ENCODE measurements around the gene NUP85. TPM values are rescaled to one million over a fixed set of nuclear protein-coding genes. Genes with fewer than 3 reads are reported as not detected.

The NUP85 gene
- total and polyA plus RNA-seq, 2 experiments from 2014 or later: 59.4 to 114 TPM

DNA sequence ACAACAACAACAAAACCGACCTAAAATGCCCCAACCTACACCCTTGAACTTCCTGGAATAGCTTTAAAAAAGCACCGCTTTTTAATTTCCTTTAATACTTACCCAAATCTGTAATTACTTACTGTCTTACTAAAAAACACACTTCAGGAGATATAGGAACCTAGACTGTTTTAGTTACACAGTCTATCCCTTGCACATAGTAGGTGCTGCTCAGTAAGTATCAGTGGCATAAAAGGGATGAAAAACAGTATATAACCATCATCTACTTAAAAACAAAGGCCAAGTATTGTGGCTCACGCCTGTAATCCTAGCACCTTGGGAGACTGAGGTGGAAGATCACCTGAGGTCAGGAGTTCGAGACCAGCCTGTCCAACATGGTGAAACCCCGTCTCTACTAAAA lies 28.9 kb upstream of the NUP85 start (continued):
- TF ChIP-seq, protein P1, sequence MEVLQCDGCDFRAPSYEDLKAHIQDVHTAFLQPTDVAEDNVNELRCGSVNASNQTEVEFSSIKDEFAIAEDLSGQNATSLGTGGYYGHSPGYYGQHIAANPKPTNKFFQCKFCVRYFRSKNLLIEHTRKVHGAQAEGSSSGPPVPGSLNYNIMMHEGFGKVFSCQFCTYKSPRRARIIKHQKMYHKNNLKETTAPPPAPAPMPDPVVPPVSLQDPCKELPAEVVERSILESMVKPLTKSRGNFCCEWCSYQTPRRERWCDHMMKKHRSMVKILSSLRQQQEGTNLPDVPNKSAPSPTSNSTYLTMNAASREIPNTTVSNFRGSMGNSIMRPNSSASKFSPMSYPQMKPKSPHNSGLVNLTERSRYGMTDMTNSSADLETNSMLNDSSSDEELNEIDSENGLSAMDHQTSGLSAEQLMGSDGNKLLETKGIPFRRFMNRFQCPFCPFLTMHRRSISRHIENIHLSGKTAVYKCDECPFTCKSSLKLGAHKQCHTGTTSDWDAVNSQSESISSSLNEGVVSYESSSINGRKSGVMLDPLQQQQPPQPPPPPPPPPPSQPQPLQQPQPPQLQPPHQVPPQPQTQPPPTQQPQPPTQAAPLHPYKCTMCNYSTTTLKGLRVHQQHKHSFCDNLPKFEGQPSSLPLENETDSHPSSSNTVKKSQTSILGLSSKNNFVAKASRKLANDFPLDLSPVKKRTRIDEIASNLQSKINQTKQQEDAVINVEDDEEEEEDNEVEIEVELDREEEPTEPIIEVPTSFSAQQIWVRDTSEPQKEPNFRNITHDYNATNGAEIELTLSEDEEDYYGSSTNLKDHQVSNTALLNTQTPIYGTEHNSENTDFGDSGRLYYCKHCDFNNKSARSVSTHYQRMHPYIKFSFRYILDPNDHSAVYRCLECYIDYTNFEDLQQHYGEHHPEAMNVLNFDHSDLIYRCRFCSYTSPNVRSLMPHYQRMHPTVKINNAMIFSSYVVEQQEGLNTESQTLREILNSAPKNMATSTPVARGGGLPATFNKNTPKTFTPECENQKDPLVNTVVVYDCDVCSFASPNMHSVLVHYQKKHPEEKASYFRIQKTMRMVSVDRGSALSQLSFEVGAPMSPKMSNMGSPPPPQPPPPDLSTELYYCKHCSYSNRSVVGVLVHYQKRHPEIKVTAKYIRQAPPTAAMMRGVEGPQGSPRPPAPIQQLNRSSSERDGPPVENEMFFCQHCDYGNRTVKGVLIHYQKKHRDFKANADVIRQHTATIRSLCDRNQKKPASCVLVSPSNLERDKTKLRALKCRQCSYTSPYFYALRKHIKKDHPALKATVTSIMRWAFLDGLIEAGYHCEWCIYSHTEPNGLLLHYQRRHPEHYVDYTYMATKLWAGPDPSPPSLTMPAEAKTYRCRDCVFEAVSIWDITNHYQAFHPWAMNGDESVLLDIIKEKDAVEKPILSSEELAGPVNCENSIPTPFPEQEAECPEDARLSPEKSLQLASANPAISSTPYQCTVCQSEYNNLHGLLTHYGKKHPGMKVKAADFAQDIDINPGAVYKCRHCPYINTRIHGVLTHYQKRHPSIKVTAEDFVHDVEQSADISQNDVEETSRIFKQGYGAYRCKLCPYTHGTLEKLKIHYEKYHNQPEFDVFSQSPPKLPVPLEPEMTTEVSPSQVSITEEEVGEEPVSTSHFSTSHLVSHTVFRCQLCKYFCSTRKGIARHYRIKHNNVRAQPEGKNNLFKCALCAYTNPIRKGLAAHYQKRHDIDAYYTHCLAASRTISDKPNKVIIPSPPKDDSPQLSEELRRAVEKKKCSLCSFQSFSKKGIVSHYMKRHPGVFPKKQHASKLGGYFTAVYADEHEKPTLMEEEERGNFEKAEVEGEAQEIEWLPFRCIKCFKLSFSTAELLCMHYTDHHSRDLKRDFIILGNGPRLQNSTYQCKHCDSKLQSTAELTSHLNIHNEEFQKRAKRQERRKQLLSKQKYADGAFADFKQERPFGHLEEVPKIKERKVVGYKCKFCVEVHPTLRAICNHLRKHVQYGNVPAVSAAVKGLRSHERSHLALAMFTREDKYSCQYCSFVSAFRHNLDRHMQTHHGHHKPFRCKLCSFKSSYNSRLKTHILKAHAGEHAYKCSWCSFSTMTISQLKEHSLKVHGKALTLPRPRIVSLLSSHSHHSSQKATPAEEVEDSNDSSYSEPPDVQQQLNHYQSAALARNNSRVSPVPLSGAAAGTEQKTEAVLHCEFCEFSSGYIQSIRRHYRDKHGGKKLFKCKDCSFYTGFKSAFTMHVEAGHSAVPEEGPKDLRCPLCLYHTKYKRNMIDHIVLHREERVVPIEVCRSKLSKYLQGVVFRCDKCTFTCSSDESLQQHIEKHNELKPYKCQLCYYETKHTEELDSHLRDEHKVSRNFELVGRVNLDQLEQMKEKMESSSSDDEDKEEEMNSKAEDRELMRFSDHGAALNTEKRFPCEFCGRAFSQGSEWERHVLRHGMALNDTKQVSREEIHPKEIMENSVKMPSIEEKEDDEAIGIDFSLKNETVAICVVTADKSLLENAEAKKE (CRISPR knock-in tag; IDR thresholded peaks at IDR 0.05): no peak

DNA sequence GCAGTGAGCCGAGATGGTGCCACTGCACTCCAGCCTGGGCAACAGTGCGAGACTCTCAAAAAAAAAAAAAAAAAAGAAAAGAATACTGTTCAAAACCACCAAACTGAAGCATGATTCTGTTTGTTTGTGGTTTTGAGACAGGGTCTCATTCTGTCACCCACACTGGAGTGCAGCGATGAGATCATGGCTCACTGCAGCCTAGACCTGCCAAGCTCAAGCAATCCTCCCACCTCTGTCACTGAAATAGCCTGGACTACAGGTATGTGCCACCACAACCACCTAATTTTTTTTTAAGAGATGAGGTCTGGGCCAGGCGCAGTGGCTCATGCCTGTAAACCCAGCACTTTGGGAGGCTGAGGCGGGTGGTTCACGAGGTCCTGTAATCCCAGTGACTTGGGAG lies 27.0 kb upstream of the NUP85 start:
- peaks cover 69% of the 10 kb centered on the region for H4K20me1 ChIP-seq (replicated peaks; ENCODE audit: insufficient read depth)
- peaks cover 82% of the 10 kb centered on the region for H3K36me3 Mint-ChIP-seq (ENCODE audit: low read depth)
- no peaks in the 10 kb centered on the region for H3K27me3 ChIP-seq (ENCODE audit: insufficient read depth)
- peaks cover 11% of the 10 kb centered on the region for H3K4me1 Mint-ChIP-seq
- peaks cover 1% of the 10 kb centered on the region; the same call in 1 of the 3 replicates for H3K9me3 Mint-ChIP-seq
- peaks cover 45% of the 10 kb centered on the region for H3F3A ChIP-seq (replicated peaks; ENCODE audit: low read depth)
- no peak for ATAC-seq
- H3K4me3 Mint-ChIP-seq: no peak overlapping the region
- H3K4me2 ChIP-seq: no peak overlapping the region
- H2AFZ ChIP-seq: no peak overlapping the region
- H3K4me1 ChIP-seq (ENCODE audit: insufficient read depth): 0 out of 2 replicates have a peak, but pooled peaks cover 13% of the 10 kb centered on the region
- H3K27ac Mint-ChIP-seq: no peak overlapping the region; the same call in 1 of the 2 replicates
- H3K36me3 ChIP-seq (ENCODE audit: insufficient read depth): peaks cover 60% of the 10 kb centered on the region
- H3K27me3 Mint-ChIP-seq (ENCODE audit: insufficient read depth, low read depth, poor library complexity): peaks cover 20% of the 10 kb centered on the region
- H3K9me2 ChIP-seq (ENCODE audit: insufficient read depth): no peaks in the 10 kb centered on the region
- no peak for DNase-seq (ENCODE audit: low spot score)
- H3K79me2 ChIP-seq (replicated peaks; ENCODE audit: insufficient read depth): peaks cover 92% of the 10 kb centered on the region
- no peak overlapping the region for H3K4me3 ChIP-seq
- H3K27ac ChIP-seq (ENCODE audit: low read depth): peak overlapping the region; percentile 81; the same call in 1 of the 2 replicates
- TF ChIP-seq STAT1 (IDR thresholded peaks at IDR 0.05; ENCODE audit: unreplicated experiment) (no peak), EZH2 (IDR thresholded peaks at IDR 0.05; ENCODE audit: low read depth, unreplicated experiment) (no peak), NANOG (IDR thresholded peaks at IDR 0.05; ENCODE audit: borderline replicate concordance) (no peak), POLR2AphosphoS5 (IDR thresholded peaks at IDR 0.05; ENCODE audit: low read depth) (no peak), JUNB (IDR thresholded peaks at IDR 0.05; ENCODE audit: unreplicated experiment) (no peak), CREB1 (CRISPR knock-in tag; IDR thresholded peaks at IDR 0.05; ENCODE audit: low read depth) (no peak)
- TF ChIP-seq, protein P2, sequence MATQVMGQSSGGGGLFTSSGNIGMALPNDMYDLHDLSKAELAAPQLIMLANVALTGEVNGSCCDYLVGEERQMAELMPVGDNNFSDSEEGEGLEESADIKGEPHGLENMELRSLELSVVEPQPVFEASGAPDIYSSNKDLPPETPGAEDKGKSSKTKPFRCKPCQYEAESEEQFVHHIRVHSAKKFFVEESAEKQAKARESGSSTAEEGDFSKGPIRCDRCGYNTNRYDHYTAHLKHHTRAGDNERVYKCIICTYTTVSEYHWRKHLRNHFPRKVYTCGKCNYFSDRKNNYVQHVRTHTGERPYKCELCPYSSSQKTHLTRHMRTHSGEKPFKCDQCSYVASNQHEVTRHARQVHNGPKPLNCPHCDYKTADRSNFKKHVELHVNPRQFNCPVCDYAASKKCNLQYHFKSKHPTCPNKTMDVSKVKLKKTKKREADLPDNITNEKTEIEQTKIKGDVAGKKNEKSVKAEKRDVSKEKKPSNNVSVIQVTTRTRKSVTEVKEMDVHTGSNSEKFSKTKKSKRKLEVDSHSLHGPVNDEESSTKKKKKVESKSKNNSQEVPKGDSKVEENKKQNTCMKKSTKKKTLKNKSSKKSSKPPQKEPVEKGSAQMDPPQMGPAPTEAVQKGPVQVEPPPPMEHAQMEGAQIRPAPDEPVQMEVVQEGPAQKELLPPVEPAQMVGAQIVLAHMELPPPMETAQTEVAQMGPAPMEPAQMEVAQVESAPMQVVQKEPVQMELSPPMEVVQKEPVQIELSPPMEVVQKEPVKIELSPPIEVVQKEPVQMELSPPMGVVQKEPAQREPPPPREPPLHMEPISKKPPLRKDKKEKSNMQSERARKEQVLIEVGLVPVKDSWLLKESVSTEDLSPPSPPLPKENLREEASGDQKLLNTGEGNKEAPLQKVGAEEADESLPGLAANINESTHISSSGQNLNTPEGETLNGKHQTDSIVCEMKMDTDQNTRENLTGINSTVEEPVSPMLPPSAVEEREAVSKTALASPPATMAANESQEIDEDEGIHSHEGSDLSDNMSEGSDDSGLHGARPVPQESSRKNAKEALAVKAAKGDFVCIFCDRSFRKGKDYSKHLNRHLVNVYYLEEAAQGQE (IDR thresholded peaks at IDR 0.05; ENCODE audit: unreplicated experiment): no peak
- TF ChIP-seq, protein P3, sequence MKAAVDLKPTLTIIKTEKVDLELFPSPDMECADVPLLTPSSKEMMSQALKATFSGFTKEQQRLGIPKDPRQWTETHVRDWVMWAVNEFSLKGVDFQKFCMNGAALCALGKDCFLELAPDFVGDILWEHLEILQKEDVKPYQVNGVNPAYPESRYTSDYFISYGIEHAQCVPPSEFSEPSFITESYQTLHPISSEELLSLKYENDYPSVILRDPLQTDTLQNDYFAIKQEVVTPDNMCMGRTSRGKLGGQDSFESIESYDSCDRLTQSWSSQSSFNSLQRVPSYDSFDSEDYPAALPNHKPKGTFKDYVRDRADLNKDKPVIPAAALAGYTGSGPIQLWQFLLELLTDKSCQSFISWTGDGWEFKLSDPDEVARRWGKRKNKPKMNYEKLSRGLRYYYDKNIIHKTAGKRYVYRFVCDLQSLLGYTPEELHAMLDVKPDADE (IDR thresholded peaks at IDR 0.05): no peak
- TF ChIP-seq, protein P4, sequence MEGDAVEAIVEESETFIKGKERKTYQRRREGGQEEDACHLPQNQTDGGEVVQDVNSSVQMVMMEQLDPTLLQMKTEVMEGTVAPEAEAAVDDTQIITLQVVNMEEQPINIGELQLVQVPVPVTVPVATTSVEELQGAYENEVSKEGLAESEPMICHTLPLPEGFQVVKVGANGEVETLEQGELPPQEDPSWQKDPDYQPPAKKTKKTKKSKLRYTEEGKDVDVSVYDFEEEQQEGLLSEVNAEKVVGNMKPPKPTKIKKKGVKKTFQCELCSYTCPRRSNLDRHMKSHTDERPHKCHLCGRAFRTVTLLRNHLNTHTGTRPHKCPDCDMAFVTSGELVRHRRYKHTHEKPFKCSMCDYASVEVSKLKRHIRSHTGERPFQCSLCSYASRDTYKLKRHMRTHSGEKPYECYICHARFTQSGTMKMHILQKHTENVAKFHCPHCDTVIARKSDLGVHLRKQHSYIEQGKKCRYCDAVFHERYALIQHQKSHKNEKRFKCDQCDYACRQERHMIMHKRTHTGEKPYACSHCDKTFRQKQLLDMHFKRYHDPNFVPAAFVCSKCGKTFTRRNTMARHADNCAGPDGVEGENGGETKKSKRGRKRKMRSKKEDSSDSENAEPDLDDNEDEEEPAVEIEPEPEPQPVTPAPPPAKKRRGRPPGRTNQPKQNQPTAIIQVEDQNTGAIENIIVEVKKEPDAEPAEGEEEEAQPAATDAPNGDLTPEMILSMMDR (conservative IDR thresholded peaks at IDR 0.05; ENCODE audit: low read depth in 2 of 2): no peak

Measured in GM23338 (cell line).